ENCODE measurements around the gene HHIP.

Gene HHIP

GRCh38 chr4:144645631-144646522 is at the start of gene HHIP:
Gene HHIP (plus strand): TSS chr4:144646156. CDS start chr4:144646676, 520 bp downstream.
- DNase-seq, result peak; percentile 34

GRCh38 chr4:144597171-144597570 is 48.8 kb upstream of the HHIP start:
- no peak for DNase-seq

- no peak for DNase-seq
Measured at GRCh38 chr4:144599621-144600020, 46.3 kb upstream of the HHIP start.

- no peak for DNase-seq
Measured at GRCh38 chr4:144611850-144612249, 34.1 kb upstream of the HHIP start.

- peak; percentile 6 for DNase-seq
Measured at GRCh38 chr4:144614850-144615585, 30.9 kb upstream of the HHIP start.

- no peak for DNase-seq
Measured at GRCh38 chr4:144621681-144622080, 24.3 kb upstream of the HHIP start.

GRCh38 chr4:144627663-144628076 is 18.3 kb upstream of the HHIP start:
- no peak for DNase-seq

- no peak for DNase-seq
Measured at GRCh38 chr4:144633215-144633614, 12.7 kb upstream of the HHIP start.

GRCh38 chr4:144634978-144635747 is 10.8 kb upstream of the HHIP start:
- no peak for DNase-seq

- DNase-seq, result no peak
Measured at GRCh38 chr4:144644368-144645101, 1.4 kb upstream of the HHIP start.

- DNase-seq, result no peak
Measured at GRCh38 chr4:144645102-144645630, 790 bp upstream of the HHIP start.

GRCh38 chr4:144646523-144647094 is 653 bp downstream of the HHIP start:
- no peak for DNase-seq

GRCh38 chr4:144647095-144647561 is 1.2 kb downstream of the HHIP start:
- DNase-seq, result no peak

- no peak for DNase-seq
Measured at GRCh38 chr4:144647590-144647989, 1.6 kb downstream of the HHIP start.

GRCh38 chr4:144648042-144648441 is 2.1 kb downstream of the HHIP start:
- DNase-seq, result no peak

GRCh38 chr4:144649646-144650045 is 3.7 kb downstream of the HHIP start:
- no peak for DNase-seq

- DNase-seq, result no peak
Measured at GRCh38 chr4:144650311-144651005, 4.5 kb downstream of the HHIP start.

GRCh38 chr4:144653781-144654545 is 8.0 kb downstream of the HHIP start:
- no peak for DNase-seq

GRCh38 chr4:144655491-144655890 is 9.5 kb downstream of the HHIP start:
- no peak for DNase-seq

GRCh38 chr4:144656850-144657249 is 10.9 kb downstream of the HHIP start:
- DNase-seq, result no peak

Measured in suppressor macrophage treated with lipopolysaccharide for 4 hours (primary cell).